Endothelial cell of umbilical vein (primary cell): Measurements from ENCODE around the gene RNF112. TPM values are rescaled to one million over a fixed set of nuclear protein-coding genes. Genes with fewer than 3 reads are reported as not detected.

Source experiments
- BruUV-seq: library from RNA; stranded (reverse); fragments of 400-500 nt; replicated peaks from 2 replicates; lab custom pipeline; 2021; lab: Mats Ljungman, UMichigan
- CTCF ChIA-PET: fragments of 300-600, 350-600 bp; sonication (Branson Sonifier 250); formaldehyde crosslinking; loops from one replicate; lab custom pipeline; 2021; ENCODE audit warnings: antibody characterized with exemption, inconsistent platforms; lab: Charles Lee
- POLR2A ChIA-PET: fragments of 300-600, 350-600 bp; sonication (Branson Sonifier 250); formaldehyde crosslinking; loops from one replicate; lab custom pipeline; 2021; ENCODE audit warnings: antibody characterized with exemption, inconsistent platforms; lab: Charles Lee
- DNase-seq: peaks from one replicate; pipeline ENCODE4 v3.0.0-alpha.2; 2011; ENCODE audit warnings: low read depth, low spot score
- FAIRE-seq: peaks from 2 replicates; lab custom pipeline; 2011; peaks lifted over from hg19 to GRCh38; lab: Jason Lieb, UNC
- H2AFZ ChIP-seq: 2 replicates; pipeline ENCODE4 v1.6.0; 2012; ENCODE audit warnings: low read depth, low read length, control low read depth, inconsistent platforms
- H3K27ac ChIP-seq: 2 replicates; pipeline ENCODE4 v1.5.1; 2011; ENCODE audit warnings: low read depth, mild to moderate bottlenecking, control low read depth, low read length, moderate library complexity; ENCODE audit not compliant: insufficient read depth
- H3K27me3 ChIP-seq, 2 experiments: 2 replicates each; pipeline versions ENCODE4 v1.6.0 to v1.6.1; 2011; ENCODE audit warnings: low read length in 2 of 2, mixed read lengths in 1 of 2; ENCODE audit not compliant: control insufficient read depth in 2 of 2, insufficient read depth in 2 of 2
- H3K36me3 ChIP-seq, 2 experiments: 2 replicates in 1 of 2; 3 replicates in 1 of 2; pipeline ENCODE4 v1.5.1; 2011; ENCODE audit warnings: low read length in 2 of 2, mild to moderate bottlenecking in 1 of 2, moderate library complexity in 1 of 2; ENCODE audit not compliant: control insufficient read depth in 2 of 2, insufficient read depth in 2 of 2; ENCODE audit errors: extremely low read depth in 1 of 2
- H3K4me1 ChIP-seq: 3 replicates; pipeline ENCODE4 v1.5.1; 2011; ENCODE audit warnings: mild to moderate bottlenecking, low read length; ENCODE audit not compliant: control insufficient read depth, insufficient read depth; ENCODE audit errors: extremely low read depth
- H3K4me2 ChIP-seq: 2 replicates; pipeline ENCODE4 v1.6.1; 2011; ENCODE audit warnings: low read length, control low read depth, mixed read lengths; ENCODE audit not compliant: insufficient read depth
- H3K4me3 ChIP-seq, 3 experiments: fragments of 200-600 bp in 1 of 3; sonication (generic), shearing (Covaris generic) in 1 of 3; replicated peaks in 1 of 3; 2 replicates each; pipeline ENCODE4 v1.5.1; 2011 to 2016; ENCODE audit warnings: control low read depth in 3 of 3, low read length in 3 of 3, mild to moderate bottlenecking in 2 of 3, inconsistent platforms in 1 of 3, low read depth in 1 of 3, moderate library complexity in 1 of 3; ENCODE audit not compliant: insufficient read depth in 1 of 3
- H3K79me2 ChIP-seq: 2 replicates; pipeline ENCODE4 v1.6.0; 2012; ENCODE audit warnings: low read length, inconsistent platforms; ENCODE audit not compliant: control insufficient read depth, insufficient read depth
- H3K9ac ChIP-seq: replicated peaks from 2 replicates; pipeline ENCODE3; 2011; ENCODE audit warnings: low read length, control low read depth; ENCODE audit not compliant: insufficient read depth; ENCODE audit errors: extremely low read depth
- H3K9me1 ChIP-seq: replicated peaks from 3 replicates; pipeline ENCODE4 v1.6.0; 2011; ENCODE audit warnings: mild to moderate bottlenecking, low read length; ENCODE audit not compliant: control insufficient read depth, insufficient read depth; ENCODE audit errors: extremely low read depth
- H3K9me3 ChIP-seq: replicated peaks from 2 replicates; pipeline ENCODE4 v1.5.1; 2012; ENCODE audit warnings: low read length, inconsistent platforms; ENCODE audit not compliant: control insufficient read depth, insufficient read depth
- H4K20me1 ChIP-seq: replicated peaks from 2 replicates; pipeline ENCODE3; 2011; ENCODE audit warnings: mild to moderate bottlenecking, low read length; ENCODE audit not compliant: control insufficient read depth, insufficient read depth; ENCODE audit errors: extremely low read depth
- CTCF ChIP-seq, 2 donors: IDR thresholded peaks; 1 replicate in 1 of 2; 2 replicates in 1 of 2; pipeline ENCODE4 v1.5.1; 2011; ENCODE audit warnings: low read length in 2 of 2, mild to moderate bottlenecking in 2 of 2, moderate library complexity in 2 of 2, control low read depth in 1 of 2, inconsistent platforms in 1 of 2, low read depth in 1 of 2; ENCODE audit not compliant: insufficient read depth in 1 of 2; ENCODE audit errors: extremely low read depth in 1 of 2
- EZH2 ChIP-seq: IDR thresholded peaks from 2 replicates; pipeline ENCODE4 v1.6.1; 2012; ENCODE audit warnings: borderline replicate concordance, low read depth, mild to moderate bottlenecking, moderate library complexity, low read length, inconsistent platforms; ENCODE audit not compliant: severe bottlenecking
- FOS ChIP-seq: IDR thresholded peaks from 2 replicates; pipeline ENCODE4 v1.6.1; 2011; ENCODE audit warnings: mild to moderate bottlenecking, low read length, moderate library complexity, borderline replicate concordance; ENCODE audit not compliant: insufficient read depth
- GATA2 ChIP-seq: IDR thresholded peaks from 2 replicates; pipeline ENCODE4 v1.7.0; 2011; ENCODE audit warnings: low read depth, mild to moderate bottlenecking, moderate library complexity, mixed read lengths, low read length; ENCODE audit not compliant: insufficient read length, insufficient read depth
- JUN ChIP-seq: IDR thresholded peaks from 2 replicates; pipeline ENCODE4 v1.6.1; 2011; ENCODE audit warnings: borderline replicate concordance, low read depth; ENCODE audit not compliant: insufficient read length, insufficient read depth
- MAX ChIP-seq: IDR thresholded peaks from 2 replicates; pipeline ENCODE4 v1.6.1; 2011; ENCODE audit not compliant: insufficient read depth, insufficient read length
- MYC ChIP-seq: IDR thresholded peaks from one replicate; pipeline ENCODE4 v1.6.1; 2011; ENCODE audit warnings: mild to moderate bottlenecking, low read depth, low read length
- POLR2A ChIP-seq: IDR thresholded peaks from 2 replicates; pipeline ENCODE4 v1.6.1; 2012; ENCODE audit warnings: low read depth, mild to moderate bottlenecking, control low read depth, low read length
- POLR2AphosphoS5 ChIP-seq: IDR thresholded peaks from 2 replicates; pipeline ENCODE4 v1.6.1; 2012; ENCODE audit warnings: low read depth, mild to moderate bottlenecking, control low read depth, low read length, moderate library complexity; ENCODE audit not compliant: insufficient read depth
- dilution Hi-C: fragments of 300-500 bp; cut with MboI; formaldehyde crosslinking; loops from one replicate; pipeline ENCODE4 v1.15.0; 2019; ENCODE audit warnings: low sequenced_read_pairs; ENCODE audit not compliant: extremely low pct_ligation_motif_present
- intact Hi-C: fragments of 100-400 bp; cut with micrococcal nuclease; formaldehyde crosslinking; loops from one replicate; pipeline ENCODE4 v1.10.0; 2022
- polyA plus RNA-seq, 4 experiments: library from polyadenylated mRNA; depleted of rRNA in 3 of 4; stranded (reverse) in 3 of 4; unstranded in 1 of 4; fragments of >200 nt; gene quantifications; 2 replicates each; pipeline versions ENCODE4 v1.2.1 to v1.2.3, GENCODE V29; 2011 to 2012; ENCODE audit warnings: missing spikeins in 1 of 4
- total RNA-seq: library from RNA; stranded (reverse); gene quantifications from 2 replicates; pipeline ENCODE4 v1.2.3, GENCODE V29; 2021

The RNF112 gene
- total and polyA plus RNA-seq, 2 donors (not counting 3 experiments of a cell fraction or from before 2014, with no cell fraction given): 0.06 to 0.11 TPM

DNA sequence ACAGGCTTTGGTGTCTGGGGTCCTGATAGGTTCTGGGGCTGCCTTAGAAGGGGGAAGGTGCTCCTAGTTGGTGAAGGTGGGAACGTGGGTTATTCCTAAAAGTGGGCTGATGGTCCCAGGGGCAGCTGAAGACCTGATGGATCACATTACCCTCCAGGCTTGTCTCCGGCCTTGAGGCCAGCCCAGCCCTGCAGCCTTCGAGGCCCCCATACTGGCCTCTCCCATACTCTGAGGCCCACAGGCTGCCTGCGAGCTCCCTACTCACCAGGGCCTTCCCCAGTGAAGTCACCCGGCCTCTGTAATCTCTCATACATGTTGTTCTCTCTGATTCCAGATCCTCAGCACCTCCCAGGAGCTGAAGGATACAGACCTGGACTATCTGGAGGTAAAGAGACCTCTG is 2.7 kb downstream of the RNF112 start:
- no peak overlapping the region for H2AFZ ChIP-seq
- BruUV-seq: no TSS peak
- dilution Hi-C loops (no loop called here), intact Hi-C loops (no loop called here)
- no peaks in the 10 kb centered on the region for H3K79me2 ChIP-seq
- H3K27me3 ChIP-seq: peaks cover 4 to 7% of the 10 kb centered on the region in 2 experiments
- H3K36me3 ChIP-seq: no peaks in the 10 kb centered on the region
- H3K9me3 ChIP-seq: no peaks in the 10 kb centered on the region
- no peak overlapping the region for H3K4me2 ChIP-seq
- CTCF ChIA-PET: no interaction called here
- POLR2A ChIA-PET: no interaction called here
- H4K20me1 ChIP-seq: no peaks in the 10 kb centered on the region
- FAIRE-seq (no peak), DNase-seq (no peak)
- no peak overlapping the region for H3K4me3 ChIP-seq
- no peaks in the 10 kb centered on the region for H3K4me1 ChIP-seq
- H3K9ac ChIP-seq: no peak overlapping the region
- TF ChIP-seq GATA2 (no peak), JUN (no peak), MYC (no peak), FOS (no peak), POLR2AphosphoS5 (no peak), POLR2A (no peak), CTCF (IDR thresholded peaks at IDR 0.05; ENCODE audit: extremely low read depth in 1 of 2, insufficient read depth in 1 of 2, low read depth in 1 of 2, low read length in 2 of 2) (no peak), MAX (no peak), EZH2 (no peak)
- H3K9me1 ChIP-seq: no peaks in the 10 kb centered on the region
- H3K27ac ChIP-seq: no peak overlapping the region
